ENCODE data around the gene SPSB3. TPM values are rescaled to one million over a fixed set of nuclear protein-coding genes. Genes with fewer than 3 reads are reported as not detected.

Gene SPSB3
- polyA plus RNA-seq, 1 experiment, result 36.5 TPM

- CTCF ChIA-PET, result no interaction called here
- DNase-seq (ENCODE audit: low read depth), result no peak
- H3K4me3 ChIP-seq (ENCODE audit: low read depth, low read length), result no peak overlapping the region
Measured at GRCh38 chr16:1815461-1815860, 33.1 kb upstream of the SPSB3 start.

GRCh38 chr16:1812732-1813163, 30.4 kb upstream of the SPSB3 start:
- POLR2A ChIA-PET, result no interaction called here
- Histone ChIP-seq H3K27me3 (ENCODE audit: control insufficient read depth, insufficient read depth, low read length) (no peaks in the 10 kb centered on the region), H3K36me3 (ENCODE audit: control insufficient read depth, insufficient read depth, low read length) (peaks cover 14% of the 10 kb centered on the region), H3K4me3 (ENCODE audit: low read depth, low read length) (no peak overlapping the region)
- TF ChIP-seq CTCF (IDR thresholded peaks at IDR 0.05; ENCODE audit: insufficient read depth, low read depth, low read length), result peak; percentile 74
- no peak for DNase-seq (ENCODE audit: low read depth)
- CTCF ChIA-PET, result interaction anchor here (0.6 to 2.5 kb wide), 9 partner anchors 10 to 1580 kb away, joined by 3 to 15 read pairs (median 3); no protein-coding TSS in a partner anchor

More at GRCh38 chr16:1815461-1815860, 33.1 kb upstream of the SPSB3 start:
- TF ChIP-seq CTCF (IDR thresholded peaks at IDR 0.05; ENCODE audit: insufficient read depth, low read depth, low read length), result no peak
- Histone ChIP-seq H3K36me3 (ENCODE audit: control insufficient read depth, insufficient read depth, low read length) (peaks cover 17% of the 10 kb centered on the region), H3K27me3 (ENCODE audit: control insufficient read depth, insufficient read depth, low read length) (no peaks in the 10 kb centered on the region)
- POLR2A ChIA-PET, result no interaction called here

GRCh38 chr16:1810536-1810935, 28.2 kb upstream of the SPSB3 start:
- ChIA-PET CTCF (interaction anchor here (1.1 kb wide), 1 partner anchor 28 kb away, joined by 3 read pairs; the partner anchor contains the start of genes NUBP2 and SPSB3), POLR2A (no interaction called here)
- DNase-seq (ENCODE audit: low read depth), result no peak
- no peak for TF ChIP-seq CTCF (IDR thresholded peaks at IDR 0.05; ENCODE audit: insufficient read depth, low read depth, low read length)
- no peak overlapping the region for H3K4me3 ChIP-seq (ENCODE audit: low read depth, low read length)
- H3K27me3 ChIP-seq (ENCODE audit: control insufficient read depth, insufficient read depth, low read length), result no peaks in the 10 kb centered on the region
- peaks cover 13% of the 10 kb centered on the region for H3K36me3 ChIP-seq (ENCODE audit: control insufficient read depth, insufficient read depth, low read length)

- ChIA-PET POLR2A (no interaction called here), CTCF (no interaction called here)
- Histone ChIP-seq H3K36me3 (ENCODE audit: control insufficient read depth, insufficient read depth, low read length) (peaks cover 11% of the 10 kb centered on the region), H3K4me3 (ENCODE audit: low read depth, low read length) (no peak overlapping the region), H3K27me3 (ENCODE audit: control insufficient read depth, insufficient read depth, low read length) (no peaks in the 10 kb centered on the region)
- DNase-seq (ENCODE audit: low read depth), result no peak
- TF ChIP-seq CTCF (IDR thresholded peaks at IDR 0.05; ENCODE audit: insufficient read depth, low read depth, low read length), result no peak
Measured at GRCh38 chr16:1810106-1810505, 27.7 kb upstream of the SPSB3 start.

DNA sequence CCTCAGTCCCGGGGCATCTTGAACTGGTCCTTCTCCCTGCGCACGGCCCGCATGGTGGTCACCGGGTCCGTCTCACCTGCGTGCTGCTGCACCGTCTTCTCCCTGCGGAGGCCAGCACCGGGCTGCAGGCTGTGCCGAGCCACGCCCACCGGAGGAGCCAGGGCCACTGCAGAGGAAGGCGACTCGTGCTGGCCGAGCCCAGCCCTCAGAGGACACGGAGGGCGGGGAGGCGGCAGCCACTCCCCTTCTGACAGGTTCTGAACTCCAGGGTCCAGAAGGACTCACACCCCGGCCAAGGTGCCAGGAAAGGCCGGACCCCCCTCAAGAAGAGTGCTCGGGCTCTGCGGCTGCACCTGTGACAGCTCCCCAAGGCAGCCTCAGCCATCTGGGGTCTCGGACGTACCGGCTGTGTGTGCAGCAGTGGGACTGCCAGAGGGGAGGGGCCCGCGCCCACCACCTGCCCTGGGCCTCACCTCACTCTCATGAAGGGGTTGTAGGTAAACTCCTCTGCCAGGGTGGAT, 27.0 kb upstream of the SPSB3 start:
- no peak for TF ChIP-seq CTCF (IDR thresholded peaks at IDR 0.05; ENCODE audit: insufficient read depth, low read depth, low read length)
- CTCF ChIA-PET, result no interaction called here
- no peak for DNase-seq (ENCODE audit: low read depth)
- Histone ChIP-seq H3K27me3 (ENCODE audit: control insufficient read depth, insufficient read depth, low read length) (no peaks in the 10 kb centered on the region), H3K4me3 (ENCODE audit: low read depth, low read length) (no peak overlapping the region), H3K36me3 (ENCODE audit: control insufficient read depth, insufficient read depth, low read length) (peaks cover 11% of the 10 kb centered on the region)
- POLR2A ChIA-PET, result no interaction called here

Data from BJ (cell line).